Measurements from ENCODE around the gene HUS1.
"Not testable (repeated sequence)": the region's sequence is repeated elsewhere in the genome, so short reads cannot be mapped to it uniquely, and the experiment has no call there.

HUS1 gene

DNA sequence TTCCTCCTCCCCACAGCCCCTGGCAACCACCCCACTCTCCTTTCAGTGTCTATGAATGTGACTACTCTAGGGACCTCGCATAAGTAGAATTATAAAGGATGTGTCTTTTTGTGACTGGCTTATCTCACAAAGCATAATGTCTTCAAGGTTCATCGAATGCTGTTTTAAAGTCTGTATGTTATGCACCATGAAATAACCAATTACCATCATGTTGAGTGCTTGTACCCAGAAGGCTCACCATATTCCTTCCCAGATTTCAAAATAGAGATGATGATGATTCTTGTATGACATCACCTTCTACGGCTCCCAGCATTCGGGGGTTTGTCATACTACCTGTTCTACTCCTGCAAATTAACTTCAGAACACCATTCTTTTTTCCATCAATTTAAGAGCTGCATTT, 43.1 kb downstream of the HUS1 start:
- Mint-ChIP-seq H3K27ac (no peak overlapping the region), H3K4me3 (no peak overlapping the region), H3K4me1 (ENCODE audit: low read depth) (peaks cover 16% of the 10 kb centered on the region), H3K9me3 (no peaks in the 10 kb centered on the region), H3K27me3 (ENCODE audit: low read depth) (no peaks in the 10 kb centered on the region), H3K36me3 (ENCODE audit: low read depth) (no peaks in the 10 kb centered on the region)
- no peak for DNase-seq (ENCODE audit: low spot score)

DNA sequence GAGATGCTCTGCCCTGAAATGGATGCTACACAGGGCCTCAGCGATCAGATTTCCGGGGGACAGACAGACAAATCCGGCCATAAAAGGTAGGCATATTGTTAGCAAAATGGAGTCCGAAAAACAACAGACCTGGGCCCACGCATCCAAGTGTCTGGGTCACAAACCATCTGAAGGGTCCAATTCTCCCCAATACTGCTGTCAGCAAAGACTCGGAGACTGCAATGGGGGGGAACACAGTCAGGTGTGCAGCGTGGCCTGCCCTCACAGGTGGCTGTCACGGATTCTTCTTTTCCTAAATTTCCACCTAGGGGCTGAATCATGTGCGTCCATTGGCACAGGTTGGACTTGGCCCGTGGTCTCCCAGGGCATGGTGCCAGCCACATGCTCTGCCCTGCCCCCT, 44.1 kb downstream of the HUS1 start:
- no peak for DNase-seq (ENCODE audit: low spot score)
- peaks cover 16% of the 10 kb centered on the region for H3K4me1 Mint-ChIP-seq (ENCODE audit: low read depth)
- no peaks in the 10 kb centered on the region for H3K27me3 Mint-ChIP-seq (ENCODE audit: low read depth)
- no peak overlapping the region for H3K27ac Mint-ChIP-seq
- H3K9me3 Mint-ChIP-seq: no peaks in the 10 kb centered on the region
- H3K36me3 Mint-ChIP-seq (ENCODE audit: low read depth): no peaks in the 10 kb centered on the region
- H3K4me3 Mint-ChIP-seq: no peak overlapping the region

DNA sequence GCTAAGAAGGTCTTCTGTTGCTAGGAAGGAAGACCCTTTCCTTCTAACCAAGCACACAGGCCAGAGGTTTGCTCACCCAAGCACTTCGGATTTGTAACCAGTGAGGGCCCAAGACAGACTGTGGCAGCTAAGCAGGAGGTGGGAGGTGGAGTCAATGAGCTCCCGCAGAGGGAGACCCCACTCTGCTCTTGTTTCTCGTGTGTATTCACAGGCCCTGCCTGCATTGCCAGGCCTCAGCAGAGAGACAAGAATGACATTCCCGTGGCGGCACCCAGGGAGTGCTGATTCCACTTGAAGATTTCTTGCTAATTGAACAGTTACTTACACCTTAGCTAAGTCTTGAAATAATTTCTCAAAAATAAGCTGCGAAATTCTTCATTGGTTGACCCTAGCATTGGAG, 44.6 kb downstream of the HUS1 start:
- H3K4me3 Mint-ChIP-seq: no peak overlapping the region
- H3K27ac Mint-ChIP-seq: no peak overlapping the region
- DNase-seq (ENCODE audit: low spot score): no peak
- no peaks in the 10 kb centered on the region for H3K9me3 Mint-ChIP-seq
- no peaks in the 10 kb centered on the region for H3K36me3 Mint-ChIP-seq (ENCODE audit: low read depth)
- peaks cover 16% of the 10 kb centered on the region for H3K4me1 Mint-ChIP-seq (ENCODE audit: low read depth)
- H3K27me3 Mint-ChIP-seq (ENCODE audit: low read depth): no peaks in the 10 kb centered on the region

DNA sequence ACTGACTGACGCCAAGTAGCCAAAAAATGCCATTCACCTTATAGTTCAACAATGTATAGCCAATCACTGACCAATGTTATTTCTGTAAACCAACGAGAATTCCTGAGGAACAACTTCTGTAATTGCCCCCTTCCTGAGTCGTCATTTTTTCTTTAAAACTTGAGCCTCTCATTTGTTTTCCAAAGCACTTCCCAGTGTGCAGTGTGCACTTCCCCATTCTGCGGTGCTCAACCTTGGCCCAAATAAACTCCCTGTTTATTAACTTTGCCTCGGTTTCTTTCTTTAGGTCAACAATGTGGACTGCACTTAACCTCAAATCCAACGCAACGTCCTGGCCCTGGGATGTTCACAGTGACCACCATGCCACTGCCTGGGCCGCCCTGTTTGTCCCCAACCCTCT, 46.2 kb downstream of the HUS1 start:
- no peak for DNase-seq (ENCODE audit: low spot score)
- no peak overlapping the region for H3K4me3 Mint-ChIP-seq
- no peaks in the 10 kb centered on the region for H3K27me3 Mint-ChIP-seq (ENCODE audit: low read depth)
- H3K4me1 Mint-ChIP-seq (ENCODE audit: low read depth): peaks cover 10% of the 10 kb centered on the region
- H3K36me3 Mint-ChIP-seq (ENCODE audit: low read depth): no peaks in the 10 kb centered on the region
- H3K27ac Mint-ChIP-seq: no peak overlapping the region
- H3K9me3 Mint-ChIP-seq: no peaks in the 10 kb centered on the region

DNA sequence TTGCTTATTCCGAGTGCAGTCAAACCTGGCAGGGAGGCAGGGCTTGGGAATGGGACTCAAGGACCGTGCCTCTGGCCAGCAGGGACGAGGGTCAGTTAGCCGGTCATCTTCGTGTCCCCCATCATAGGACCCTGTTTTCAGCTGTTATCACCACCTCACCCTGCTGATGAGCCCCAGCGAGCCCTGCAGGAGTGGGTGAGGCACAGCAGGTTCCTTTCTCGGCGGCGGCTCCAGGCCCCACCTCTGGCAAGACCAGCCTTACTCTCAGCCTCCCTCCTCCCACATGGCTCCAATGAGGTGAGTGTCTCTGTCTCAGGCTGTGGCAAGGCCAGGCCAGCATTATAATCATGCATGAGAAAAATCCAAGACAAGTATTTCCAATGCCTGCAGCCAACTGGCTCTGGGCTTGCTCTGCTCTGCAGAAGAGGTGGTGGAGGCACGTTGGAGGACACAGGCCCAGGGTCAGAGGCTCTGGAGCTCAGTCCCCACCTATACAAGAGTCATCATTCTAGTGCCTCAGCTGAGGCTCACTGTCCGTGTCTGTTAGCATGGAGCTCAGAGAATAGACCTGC, 46.9 kb downstream of the HUS1 start:
- Mint-ChIP-seq H3K36me3 (ENCODE audit: low read depth) (no peaks in the 10 kb centered on the region), H3K4me1 (ENCODE audit: low read depth) (peaks cover 5% of the 10 kb centered on the region), H3K4me3 (no peak overlapping the region), H3K27me3 (ENCODE audit: low read depth) (no peaks in the 10 kb centered on the region), H3K9me3 (no peaks in the 10 kb centered on the region), H3K27ac (no peak overlapping the region)
- DNase-seq (ENCODE audit: low spot score): no peak

DNA sequence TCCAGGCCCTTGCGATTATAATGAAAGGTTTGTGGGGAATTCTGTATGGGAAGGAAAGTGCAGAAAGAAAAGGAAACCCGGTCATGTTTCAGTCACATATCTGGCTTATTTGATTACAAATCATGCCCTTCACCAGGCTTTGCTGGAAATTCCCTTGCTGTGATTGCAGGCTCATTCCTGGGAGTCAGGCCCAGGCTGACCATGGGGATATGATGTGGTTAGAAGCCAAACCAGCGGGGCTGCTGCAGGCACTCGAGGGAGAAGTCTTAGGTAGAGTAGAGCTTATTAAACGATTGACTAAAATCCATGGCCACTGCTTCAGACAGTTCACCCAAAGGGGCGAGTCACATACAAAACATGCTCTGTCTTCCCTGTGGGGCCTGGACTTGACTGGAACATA, 47.4 kb downstream of the HUS1 start:
- H3K9me3 Mint-ChIP-seq: no peaks in the 10 kb centered on the region
- no peak overlapping the region for H3K4me3 Mint-ChIP-seq
- H3K36me3 Mint-ChIP-seq (ENCODE audit: low read depth): no peaks in the 10 kb centered on the region
- no peak overlapping the region for H3K27ac Mint-ChIP-seq
- no peak for DNase-seq (ENCODE audit: low spot score)
- H3K27me3 Mint-ChIP-seq (ENCODE audit: low read depth): no peaks in the 10 kb centered on the region
- no peaks in the 10 kb centered on the region for H3K4me1 Mint-ChIP-seq (ENCODE audit: low read depth)

DNA sequence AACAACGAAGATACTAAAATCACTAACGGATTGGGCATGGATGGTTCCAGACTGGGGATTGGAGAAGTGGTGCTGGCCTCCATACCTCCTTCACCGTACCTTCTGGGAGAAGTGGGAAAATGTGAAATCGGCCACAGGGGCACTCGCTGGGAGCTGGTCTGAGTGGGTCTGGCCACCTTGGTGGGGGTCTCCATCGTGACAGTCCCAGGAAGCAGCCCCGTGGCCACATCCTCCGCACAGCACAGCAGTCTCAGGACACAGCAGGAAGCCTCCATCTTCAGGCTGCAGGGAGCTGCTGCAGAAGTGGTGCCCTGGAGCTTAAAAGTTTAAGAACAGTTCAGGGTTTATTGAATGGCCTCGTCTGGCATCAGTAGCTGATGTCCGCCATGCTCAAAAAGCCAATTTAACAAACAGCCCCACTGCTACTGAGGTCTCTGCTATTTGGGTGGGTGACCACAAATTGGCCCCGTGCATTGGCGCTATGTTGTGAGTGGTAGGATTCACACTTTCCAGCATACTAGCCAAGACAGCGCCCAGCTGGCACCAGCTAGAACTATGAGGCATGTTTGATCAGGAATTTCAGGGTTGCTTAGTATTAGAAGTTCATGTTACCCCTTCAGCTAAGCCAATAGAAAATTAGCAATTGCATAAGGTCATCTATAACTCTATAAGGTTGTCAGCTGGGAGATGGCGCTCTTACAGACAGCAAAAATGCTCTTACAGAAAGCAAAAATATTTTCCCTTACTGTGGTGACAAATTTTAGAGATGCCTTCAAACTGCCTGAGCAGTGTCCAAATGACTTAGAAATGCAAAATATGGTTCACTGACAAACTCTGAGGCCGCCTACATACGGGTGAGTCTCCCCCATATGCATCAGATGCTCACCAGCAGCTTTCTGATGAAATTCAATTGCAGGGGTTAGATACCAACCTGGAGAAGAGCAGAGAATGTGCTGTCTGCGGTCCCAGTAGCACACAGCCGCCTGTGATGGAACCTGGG, 48.1 kb downstream of the HUS1 start:
- Mint-ChIP-seq H3K27me3 (ENCODE audit: low read depth) (no peaks in the 10 kb centered on the region), H3K36me3 (ENCODE audit: low read depth) (no peaks in the 10 kb centered on the region), H3K4me1 (ENCODE audit: low read depth) (no peaks in the 10 kb centered on the region), H3K9me3 (no peaks in the 10 kb centered on the region), H3K27ac (no peak overlapping the region), H3K4me3 (no peak overlapping the region)
- no peak for DNase-seq (ENCODE audit: low spot score)

DNA sequence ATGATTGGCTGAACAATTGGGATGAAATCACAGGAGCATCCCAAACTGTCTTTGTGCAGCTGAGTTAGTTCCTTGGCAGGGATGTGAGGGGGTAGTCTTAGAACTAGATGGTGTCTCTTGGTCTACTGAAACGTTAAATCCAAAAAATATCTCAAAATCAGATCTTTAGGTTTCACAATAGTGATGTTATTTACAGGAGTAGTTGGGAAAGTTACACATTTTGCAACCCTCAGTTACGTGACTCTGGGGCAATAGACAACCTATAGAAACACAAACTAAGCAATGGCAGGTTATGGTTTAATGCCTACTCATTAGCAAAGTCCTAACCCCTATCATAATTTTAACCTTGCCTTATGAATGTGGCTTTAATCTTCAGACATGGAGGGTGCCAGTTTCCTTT, 55.1 kb downstream of the HUS1 start:
- Mint-ChIP-seq H3K27ac (no peak overlapping the region), H3K4me3 (no peak overlapping the region), H3K4me1 (ENCODE audit: low read depth) (no peaks in the 10 kb centered on the region), H3K36me3 (ENCODE audit: low read depth) (no peaks in the 10 kb centered on the region), H3K27me3 (ENCODE audit: low read depth) (peaks cover 2% of the 10 kb centered on the region), H3K9me3 (no peaks in the 10 kb centered on the region)
- DNase-seq (ENCODE audit: low spot score): no peak

DNA sequence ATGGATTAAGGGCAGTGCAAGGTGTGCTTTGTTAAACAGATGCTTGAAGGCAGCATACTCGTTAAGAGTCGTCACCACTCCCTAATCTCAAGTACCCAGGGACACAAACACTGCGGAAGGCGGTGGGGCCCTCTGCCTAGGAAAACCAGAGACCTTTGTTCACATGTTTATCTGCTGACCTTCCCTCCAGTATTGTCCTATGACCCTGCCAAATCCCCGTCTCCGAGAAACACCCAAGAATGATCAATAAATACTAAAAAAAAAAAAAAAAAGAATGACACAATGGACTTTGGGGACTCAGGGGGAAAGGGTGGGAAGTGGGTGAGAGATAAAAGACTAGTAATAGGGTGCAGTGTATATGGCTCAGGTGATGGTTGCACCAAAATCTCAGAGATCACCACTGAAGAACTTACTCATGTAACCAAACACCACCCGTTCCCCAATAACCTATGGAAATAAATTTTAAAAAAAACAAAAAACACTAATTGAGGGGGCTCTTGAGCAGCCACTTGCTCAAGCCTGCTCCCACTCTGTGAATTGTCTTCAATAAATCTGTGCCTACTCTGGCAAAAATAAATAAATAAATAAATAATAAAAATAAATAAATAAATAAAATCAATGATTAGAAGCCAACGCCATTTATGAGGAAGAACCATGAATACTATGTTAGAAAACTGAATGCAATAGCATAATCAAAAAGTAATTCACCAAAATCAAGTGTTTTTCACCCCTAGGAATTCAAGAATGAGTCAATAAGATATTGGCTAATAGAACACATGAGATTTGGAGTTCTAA, 56.1 kb downstream of the HUS1 start:
- not testable (repeated sequence) for H3K36me3 Mint-ChIP-seq (ENCODE audit: low read depth); H3K9me3 Mint-ChIP-seq; H3K27ac Mint-ChIP-seq; DNase-seq (ENCODE audit: low spot score); H3K4me1 Mint-ChIP-seq (ENCODE audit: low read depth); H3K4me3 Mint-ChIP-seq
- peaks cover 11% of the 10 kb centered on the region for H3K27me3 Mint-ChIP-seq (ENCODE audit: low read depth)

DNA sequence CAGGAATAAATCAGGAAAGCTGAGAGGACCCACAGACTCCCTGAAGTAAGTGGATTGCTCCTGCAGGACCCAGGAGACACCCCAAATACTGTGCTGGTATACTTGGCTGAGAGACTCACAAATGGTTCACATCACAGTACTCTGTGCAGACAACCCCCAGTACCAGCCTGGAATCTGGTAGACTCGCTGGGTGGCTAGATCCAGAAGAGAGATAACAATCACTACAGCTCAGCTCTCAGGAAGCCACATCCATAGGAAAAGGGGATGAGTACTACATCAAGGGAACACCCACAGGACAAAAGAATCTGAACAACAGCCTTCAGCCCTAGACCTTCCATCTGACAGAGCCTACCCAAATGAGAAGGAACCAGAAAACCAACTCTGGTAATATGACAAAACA, 62.9 kb downstream of the HUS1 start:
- H3K9me3 Mint-ChIP-seq; DNase-seq (ENCODE audit: low spot score); H3K4me1 Mint-ChIP-seq (ENCODE audit: low read depth); H3K4me3 Mint-ChIP-seq; H3K27ac Mint-ChIP-seq; H3K36me3 Mint-ChIP-seq (ENCODE audit: low read depth): not testable (repeated sequence)
- peaks cover 26% of the 10 kb centered on the region for H3K27me3 Mint-ChIP-seq (ENCODE audit: low read depth)

DNA sequence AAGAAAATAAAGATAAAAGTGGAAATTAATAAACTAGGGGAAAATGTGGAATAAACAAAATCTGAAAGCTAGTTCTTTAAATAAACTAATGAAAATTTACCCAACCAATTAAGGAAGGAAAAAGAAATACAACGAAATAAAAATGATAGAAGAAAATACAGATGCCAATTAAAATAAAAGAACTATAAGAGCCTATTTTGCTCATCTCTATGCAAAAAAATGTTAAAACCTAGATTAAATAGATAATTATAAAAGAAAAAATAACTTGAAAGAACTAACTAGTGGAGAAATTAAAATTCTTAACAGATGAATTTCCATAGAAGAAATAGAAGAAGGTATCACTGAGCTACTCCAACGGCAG, 63.8 kb downstream of the HUS1 start:
- no peak for DNase-seq (ENCODE audit: low spot score)
- H3K9me3 Mint-ChIP-seq: no peaks in the 10 kb centered on the region
- H3K4me3 Mint-ChIP-seq: no peak overlapping the region
- H3K27me3 Mint-ChIP-seq (ENCODE audit: low read depth): peaks cover 26% of the 10 kb centered on the region
- no peak overlapping the region for H3K27ac Mint-ChIP-seq
- H3K36me3 Mint-ChIP-seq (ENCODE audit: low read depth): no peaks in the 10 kb centered on the region
- H3K4me1 Mint-ChIP-seq (ENCODE audit: low read depth): no peaks in the 10 kb centered on the region

DNA sequence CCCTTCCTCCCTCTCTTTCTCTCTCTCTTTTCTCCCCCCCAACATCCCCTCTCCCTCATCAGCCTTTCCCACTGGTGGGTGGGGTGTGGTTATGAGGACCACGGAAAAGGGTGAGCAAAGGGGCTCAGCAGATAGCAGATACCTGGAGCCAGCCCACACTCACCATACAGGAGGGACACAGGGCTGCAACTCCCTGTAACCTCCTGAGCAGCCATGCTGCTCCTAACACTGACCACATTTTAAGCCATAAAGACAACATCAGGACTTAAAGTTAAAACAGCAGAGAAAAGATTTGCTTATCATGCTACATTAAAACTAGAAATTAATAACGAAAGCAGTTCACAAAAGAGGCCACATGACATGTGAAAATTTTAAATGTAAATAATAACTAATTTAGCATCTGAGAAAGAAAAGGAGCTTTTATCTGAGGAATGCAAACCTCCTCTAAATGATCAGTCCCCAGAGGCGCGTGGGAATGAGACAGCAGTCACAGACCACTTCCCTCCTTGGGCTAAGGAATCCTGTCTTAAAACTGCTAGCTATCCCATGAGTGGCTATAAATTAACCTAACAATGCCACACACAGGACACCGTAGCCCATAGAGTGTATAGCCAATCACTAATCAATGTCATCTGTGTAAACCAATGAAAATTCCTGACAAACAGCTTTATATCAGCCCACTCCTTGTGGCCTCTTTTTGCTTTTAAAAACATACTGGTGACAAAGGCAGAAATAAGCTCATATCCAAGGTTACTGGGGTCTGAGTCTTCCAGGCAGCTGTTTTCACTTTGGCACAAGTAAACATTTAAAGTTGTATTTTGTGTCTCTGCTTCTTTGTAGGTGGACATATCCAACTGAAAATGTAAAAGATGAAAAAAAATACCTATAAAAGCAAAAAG, 64.4 kb downstream of the HUS1 start:
- Mint-ChIP-seq H3K27ac (no peak overlapping the region), H3K36me3 (ENCODE audit: low read depth) (no peaks in the 10 kb centered on the region)

More for the DNA sequence above, 64.4 kb downstream of the HUS1 start:
- Mint-ChIP-seq H3K9me3 (no peaks in the 10 kb centered on the region), H3K27me3 (ENCODE audit: low read depth) (peaks cover 23% of the 10 kb centered on the region), H3K4me3 (no peak overlapping the region), H3K4me1 (ENCODE audit: low read depth) (no peaks in the 10 kb centered on the region)
- DNase-seq (ENCODE audit: low spot score): no peak

Data from T-helper 2 cell treated with Interferon-gamma antibody and Interleukin-4, amounts not matched to agents 5 μg/mL and 100 μg/mL, for 36 hours (primary cell).